ENCODE results near the gene MEGF11.
A peak's percentile ranks its signal among the peaks of the same experiment; 100 is the strongest.

MEGF11 gene

DNA sequence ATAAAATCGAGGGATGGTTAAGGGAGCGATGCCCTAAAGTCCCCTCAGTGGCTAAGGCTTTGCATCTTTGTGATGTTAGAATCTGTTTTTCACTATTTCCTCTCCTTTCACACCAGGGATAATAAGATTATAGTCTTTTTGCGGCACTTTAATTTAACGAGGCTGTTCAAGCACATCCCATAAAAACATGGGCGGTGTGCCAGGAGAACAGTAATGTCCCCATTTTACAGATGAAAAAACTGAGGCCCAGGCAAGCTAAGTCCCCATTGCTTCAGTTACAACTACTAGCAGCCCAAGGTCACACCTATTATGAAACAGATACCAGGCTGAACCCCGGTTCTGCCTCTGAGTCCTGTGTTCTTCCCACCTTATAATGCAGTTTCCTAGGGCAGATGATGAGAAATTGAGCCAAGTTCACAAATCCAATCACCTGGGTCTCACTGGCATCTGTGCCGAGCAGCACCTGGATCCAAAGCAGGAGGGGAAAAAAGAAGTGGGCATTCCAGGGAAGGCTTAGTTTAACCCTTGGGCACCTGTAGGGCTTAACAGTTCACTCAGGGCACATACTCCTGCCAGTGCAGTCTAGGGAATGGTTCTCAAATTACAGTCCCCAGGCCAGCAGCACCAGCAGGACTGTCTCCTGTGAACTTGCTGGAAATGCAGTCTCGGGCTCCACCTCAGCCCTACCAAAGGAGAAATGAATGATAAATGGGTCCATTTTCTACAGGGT is 215.0 kb downstream of the MEGF11 start (continued):
- no peak for TF ChIP-seq ZNF274 (IDR thresholded peaks at IDR 0.05; ENCODE audit: low read length)
- no peak for TF ChIP-seq ZNF274 (tag by site-specific recombination; IDR thresholded peaks at IDR 0.05; ENCODE audit: borderline replicate concordance)
- no peak for TF ChIP-seq KLF7 (tag by site-specific recombination; IDR thresholded peaks at IDR 0.05; ENCODE audit: borderline replicate concordance)
- no peak for TF ChIP-seq ZFP37 (tag by site-specific recombination; IDR thresholded peaks at IDR 0.05)
- no peak for TF ChIP-seq ZIC2 (tag by site-specific recombination; IDR thresholded peaks at IDR 0.05)
- TF ChIP-seq FEZF1 (tag by site-specific recombination; IDR thresholded peaks at IDR 0.05), result peak; percentile 56; the same call in 1 of the 2 replicates
- no peak for TF ChIP-seq GLI4 (tag by site-specific recombination; IDR thresholded peaks at IDR 0.05)
- no peak for TF ChIP-seq ZNF791 (tag by site-specific recombination; IDR thresholded peaks at IDR 0.05)
- TF ChIP-seq ZNF777 (tag by site-specific recombination; IDR thresholded peaks at IDR 0.05; ENCODE audit: borderline replicate concordance), result no peak
- TF ChIP-seq ZNF416 (tag by site-specific recombination; IDR thresholded peaks at IDR 0.05), result no peak
- TF ChIP-seq ZBTB48 (tag by site-specific recombination; IDR thresholded peaks at IDR 0.05), result no peak
- TF ChIP-seq, protein P1, sequence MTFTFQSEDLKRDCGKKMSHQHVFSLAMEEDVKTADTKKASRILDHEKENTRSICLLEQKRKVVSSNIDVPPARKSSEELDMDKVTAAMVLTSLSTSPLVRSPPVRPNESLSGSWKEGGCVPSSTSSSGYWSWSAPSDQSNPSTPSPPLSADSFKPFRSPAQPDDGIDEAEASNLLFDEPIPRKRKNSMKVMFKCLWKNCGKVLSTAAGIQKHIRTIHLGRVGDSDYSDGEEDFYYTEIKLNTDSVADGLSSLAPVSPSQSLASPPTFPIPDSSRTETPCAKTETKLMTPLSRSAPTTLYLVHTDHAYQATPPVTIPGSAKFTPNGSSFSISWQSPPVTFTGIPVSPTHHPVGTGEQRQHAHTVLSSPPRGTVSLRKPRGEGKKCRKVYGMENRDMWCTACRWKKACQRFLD (tag by site-specific recombination; IDR thresholded peaks at IDR 0.05), result no peak
- TF ChIP-seq, protein P2, sequence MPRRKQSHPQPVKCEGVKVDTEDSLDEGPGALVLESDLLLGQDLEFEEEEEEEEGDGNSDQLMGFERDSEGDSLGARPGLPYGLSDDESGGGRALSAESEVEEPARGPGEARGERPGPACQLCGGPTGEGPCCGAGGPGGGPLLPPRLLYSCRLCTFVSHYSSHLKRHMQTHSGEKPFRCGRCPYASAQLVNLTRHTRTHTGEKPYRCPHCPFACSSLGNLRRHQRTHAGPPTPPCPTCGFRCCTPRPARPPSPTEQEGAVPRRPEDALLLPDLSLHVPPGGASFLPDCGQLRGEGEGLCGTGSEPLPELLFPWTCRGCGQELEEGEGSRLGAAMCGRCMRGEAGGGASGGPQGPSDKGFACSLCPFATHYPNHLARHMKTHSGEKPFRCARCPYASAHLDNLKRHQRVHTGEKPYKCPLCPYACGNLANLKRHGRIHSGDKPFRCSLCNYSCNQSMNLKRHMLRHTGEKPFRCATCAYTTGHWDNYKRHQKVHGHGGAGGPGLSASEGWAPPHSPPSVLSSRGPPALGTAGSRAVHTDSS (tag by site-specific recombination; IDR thresholded peaks at IDR 0.05), result no peak
- TF ChIP-seq ZNF112 (tag by site-specific recombination; IDR thresholded peaks at IDR 0.05), result no peak
- TF ChIP-seq ZNF174 (tag by site-specific recombination; IDR thresholded peaks at IDR 0.05), result no peak
- TF ChIP-seq, protein P3, sequence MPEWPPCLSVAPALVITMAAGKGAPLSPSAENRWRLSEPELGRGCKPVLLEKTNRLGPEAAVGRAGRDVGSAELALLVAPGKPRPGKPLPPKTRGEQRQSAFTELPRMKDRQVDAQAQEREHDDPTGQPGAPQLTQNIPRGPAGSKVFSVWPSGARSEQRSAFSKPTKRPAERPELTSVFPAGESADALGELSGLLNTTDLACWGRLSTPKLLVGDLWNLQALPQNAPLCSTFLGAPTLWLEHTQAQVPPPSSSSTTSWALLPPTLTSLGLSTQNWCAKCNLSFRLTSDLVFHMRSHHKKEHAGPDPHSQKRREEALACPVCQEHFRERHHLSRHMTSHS (tag by site-specific recombination; IDR thresholded peaks at IDR 0.05), result no peak
- no peak for TF ChIP-seq ZNF558 (tag by site-specific recombination; IDR thresholded peaks at IDR 0.05)
- no peak for TF ChIP-seq ZNF521 (tag by site-specific recombination; IDR thresholded peaks at IDR 0.05)
- TF ChIP-seq, protein P4, sequence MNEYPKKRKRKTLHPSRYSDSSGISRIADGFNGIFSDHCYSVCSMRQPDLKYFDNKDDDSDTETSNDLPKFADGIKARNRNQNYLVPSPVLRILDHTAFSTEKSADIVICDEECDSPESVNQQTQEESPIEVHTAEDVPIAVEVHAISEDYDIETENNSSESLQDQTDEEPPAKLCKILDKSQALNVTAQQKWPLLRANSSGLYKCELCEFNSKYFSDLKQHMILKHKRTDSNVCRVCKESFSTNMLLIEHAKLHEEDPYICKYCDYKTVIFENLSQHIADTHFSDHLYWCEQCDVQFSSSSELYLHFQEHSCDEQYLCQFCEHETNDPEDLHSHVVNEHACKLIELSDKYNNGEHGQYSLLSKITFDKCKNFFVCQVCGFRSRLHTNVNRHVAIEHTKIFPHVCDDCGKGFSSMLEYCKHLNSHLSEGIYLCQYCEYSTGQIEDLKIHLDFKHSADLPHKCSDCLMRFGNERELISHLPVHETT (tag by site-specific recombination; IDR thresholded peaks at IDR 0.05), result 0 out of 2 replicates have a peak, but pooled peaks have one; percentile 26
- no peak for TF ChIP-seq ZBTB7A (tag by site-specific recombination; IDR thresholded peaks at IDR 0.05; ENCODE audit: low read depth)
- TF ChIP-seq, protein P5, sequence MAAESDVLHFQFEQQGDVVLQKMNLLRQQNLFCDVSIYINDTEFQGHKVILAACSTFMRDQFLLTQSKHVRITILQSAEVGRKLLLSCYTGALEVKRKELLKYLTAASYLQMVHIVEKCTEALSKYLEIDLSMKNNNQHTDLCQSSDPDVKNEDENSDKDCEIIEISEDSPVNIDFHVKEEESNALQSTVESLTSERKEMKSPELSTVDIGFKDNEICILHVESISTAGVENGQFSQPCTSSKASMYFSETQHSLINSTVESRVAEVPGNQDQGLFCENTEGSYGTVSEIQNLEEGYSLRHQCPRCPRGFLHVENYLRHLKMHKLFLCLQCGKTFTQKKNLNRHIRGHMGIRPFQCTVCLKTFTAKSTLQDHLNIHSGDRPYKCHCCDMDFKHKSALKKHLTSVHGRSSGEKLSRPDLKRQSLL (tag by site-specific recombination; IDR thresholded peaks at IDR 0.05), result no peak
- TF ChIP-seq, protein P6, sequence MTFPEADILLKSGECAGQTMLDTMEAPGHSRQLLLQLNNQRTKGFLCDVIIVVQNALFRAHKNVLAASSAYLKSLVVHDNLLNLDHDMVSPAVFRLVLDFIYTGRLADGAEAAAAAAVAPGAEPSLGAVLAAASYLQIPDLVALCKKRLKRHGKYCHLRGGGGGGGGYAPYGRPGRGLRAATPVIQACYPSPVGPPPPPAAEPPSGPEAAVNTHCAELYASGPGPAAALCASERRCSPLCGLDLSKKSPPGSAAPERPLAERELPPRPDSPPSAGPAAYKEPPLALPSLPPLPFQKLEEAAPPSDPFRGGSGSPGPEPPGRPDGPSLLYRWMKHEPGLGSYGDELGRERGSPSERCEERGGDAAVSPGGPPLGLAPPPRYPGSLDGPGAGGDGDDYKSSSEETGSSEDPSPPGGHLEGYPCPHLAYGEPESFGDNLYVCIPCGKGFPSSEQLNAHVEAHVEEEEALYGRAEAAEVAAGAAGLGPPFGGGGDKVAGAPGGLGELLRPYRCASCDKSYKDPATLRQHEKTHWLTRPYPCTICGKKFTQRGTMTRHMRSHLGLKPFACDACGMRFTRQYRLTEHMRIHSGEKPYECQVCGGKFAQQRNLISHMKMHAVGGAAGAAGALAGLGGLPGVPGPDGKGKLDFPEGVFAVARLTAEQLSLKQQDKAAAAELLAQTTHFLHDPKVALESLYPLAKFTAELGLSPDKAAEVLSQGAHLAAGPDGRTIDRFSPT (tag by site-specific recombination; IDR thresholded peaks at IDR 0.05), result no peak
- TF ChIP-seq TRIM28 (IDR thresholded peaks at IDR 0.05; ENCODE audit: borderline replicate concordance, low read length), result peak; percentile 25; the same call in 1 of the 2 replicates
- TF ChIP-seq ZNF214 (tag by site-specific recombination; IDR thresholded peaks at IDR 0.05; ENCODE audit: borderline replicate concordance), result no peak
- TF ChIP-seq SCRT2 (tag by site-specific recombination; IDR thresholded peaks at IDR 0.05), result peak; percentile 85
- no peak for TF ChIP-seq ZNF133 (tag by site-specific recombination; IDR thresholded peaks at IDR 0.05)
- TF ChIP-seq, protein P7, sequence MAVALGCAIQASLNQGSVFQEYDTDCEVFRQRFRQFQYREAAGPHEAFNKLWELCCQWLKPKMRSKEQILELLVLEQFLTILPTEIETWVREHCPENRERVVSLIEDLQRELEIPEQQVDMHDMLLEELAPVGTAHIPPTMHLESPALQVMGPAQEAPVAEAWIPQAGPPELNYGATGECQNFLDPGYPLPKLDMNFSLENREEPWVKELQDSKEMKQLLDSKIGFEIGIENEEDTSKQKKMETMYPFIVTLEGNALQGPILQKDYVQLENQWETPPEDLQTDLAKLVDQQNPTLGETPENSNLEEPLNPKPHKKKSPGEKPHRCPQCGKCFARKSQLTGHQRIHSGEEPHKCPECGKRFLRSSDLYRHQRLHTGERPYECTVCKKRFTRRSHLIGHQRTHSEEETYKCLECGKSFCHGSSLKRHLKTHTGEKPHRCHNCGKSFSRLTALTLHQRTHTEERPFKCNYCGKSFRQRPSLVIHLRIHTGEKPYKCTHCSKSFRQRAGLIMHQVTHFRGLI (tag by site-specific recombination; IDR thresholded peaks at IDR 0.05), result no peak
- TF ChIP-seq ZNF394 (tag by site-specific recombination; IDR thresholded peaks at IDR 0.05; ENCODE audit: borderline replicate concordance), result no peak
- no peak for TF ChIP-seq ZNF624 (tag by site-specific recombination; IDR thresholded peaks at IDR 0.05)
- TF ChIP-seq ZNF514 (tag by site-specific recombination; IDR thresholded peaks at IDR 0.05), result no peak
- TF ChIP-seq SETDB1 (IDR thresholded peaks at IDR 0.05; ENCODE audit: insufficient read length, low read length), result no peak
- no peak for TF ChIP-seq ZNF473 (tag by site-specific recombination; IDR thresholded peaks at IDR 0.05)
